Forelimb muscle (tissue), 1 donor: ENCODE data around the gene DOK3. TPM values are rescaled to one million over a fixed set of nuclear protein-coding genes. Genes with fewer than 3 reads are reported as not detected.
"Not testable (repeated sequence)": the region's sequence is repeated elsewhere in the genome, so short reads cannot be mapped to it uniquely, and the experiment has no call there.

Experiments used
- DNase-seq: peaks from one replicate; pipeline ENCODE4 v3.0.0-alpha.2; 2013; ENCODE audit warnings: low read depth
- polyA plus RNA-seq: library from polyadenylated mRNA; unstranded; fragments of 120-200 nt; gene quantifications from one replicate; pipeline ENCODE4 v1.2.1, GENCODE V29; 2013; ENCODE audit not compliant: insufficient read length

The DOK3 gene
- polyA plus RNA-seq, 1 donor, result 6.3 TPM

- DNase-seq, result peak; percentile 93
Measured at GRCh38 chr5:177497292-177498012, 12.2 kb downstream of the DOK3 start, which contains the start of gene PDLIM7. TSS of gene PDLIM7 (minus strand) at chr5:177497604. CDS start at chr5:177496512, 1,092 bp downstream.

- peak; percentile 72 for DNase-seq
Measured at GRCh38 chr5:177496727-177497291, 12.8 kb downstream of the DOK3 start.

GRCh38 chr5:177496070-177496726, 13.4 kb downstream of the DOK3 start:
- no peak for DNase-seq

GRCh38 chr5:177495243-177496060, 14.2 kb downstream of the DOK3 start:
- no peak for DNase-seq

GRCh38 chr5:177494346-177495195, 15.1 kb downstream of the DOK3 start:
- DNase-seq, result no peak

- no peak for DNase-seq
Measured at GRCh38 chr5:177493795-177494345, 15.8 kb downstream of the DOK3 start.

- DNase-seq, result no peak
Measured at GRCh38 chr5:177492841-177493240, 16.8 kb downstream of the DOK3 start.

- DNase-seq, result no peak
Measured at GRCh38 chr5:177491983-177492746, 17.5 kb downstream of the DOK3 start.

GRCh38 chr5:177491429-177491945, 18.1 kb downstream of the DOK3 start:
- no peak for DNase-seq

GRCh38 chr5:177490992-177491391, 18.6 kb downstream of the DOK3 start:
- no peak for DNase-seq

GRCh38 chr5:177490311-177490991, 19.2 kb downstream of the DOK3 start:
- DNase-seq, result no peak

GRCh38 chr5:177489119-177489716, 20.4 kb downstream of the DOK3 start:
- no peak for DNase-seq

GRCh38 chr5:177487975-177488374, 21.7 kb downstream of the DOK3 start:
- no peak for DNase-seq

- DNase-seq, result no peak
Measured at GRCh38 chr5:177487144-177487543, 22.5 kb downstream of the DOK3 start.

GRCh38 chr5:177486256-177486655, 23.4 kb downstream of the DOK3 start:
- DNase-seq, result no peak

- not testable (repeated sequence) for DNase-seq
Measured at GRCh38 chr5:177485753-177486152, 23.9 kb downstream of the DOK3 start.

GRCh38 chr5:177484902-177485549, 24.6 kb downstream of the DOK3 start:
- no peak for DNase-seq
